Fibroblast of lung (primary cell): ENCODE measurements around the gene SORCS2.

Source experiments
- EZH2 ChIP-seq: IDR thresholded peaks from 2 replicates; pipeline ENCODE4 v1.5.1; 2012; ENCODE audit warnings: low read length, control low read depth, mild to moderate bottlenecking; ENCODE audit errors: missing control alignments
- TF ChIP-seq, protein P1 (sequence below), 2 donors: IDR thresholded peaks in 1 of 2; conservative IDR thresholded peaks in 1 of 2; 1 replicate in 1 of 2; 2 replicates in 1 of 2; pipeline ENCODE4 v1.5.1; 2011 to 2012; ENCODE audit warnings: low read length in 2 of 2, control low read depth in 1 of 2, inconsistent platforms in 1 of 2, low read depth in 1 of 2, mild to moderate bottlenecking in 1 of 2

DNA sequence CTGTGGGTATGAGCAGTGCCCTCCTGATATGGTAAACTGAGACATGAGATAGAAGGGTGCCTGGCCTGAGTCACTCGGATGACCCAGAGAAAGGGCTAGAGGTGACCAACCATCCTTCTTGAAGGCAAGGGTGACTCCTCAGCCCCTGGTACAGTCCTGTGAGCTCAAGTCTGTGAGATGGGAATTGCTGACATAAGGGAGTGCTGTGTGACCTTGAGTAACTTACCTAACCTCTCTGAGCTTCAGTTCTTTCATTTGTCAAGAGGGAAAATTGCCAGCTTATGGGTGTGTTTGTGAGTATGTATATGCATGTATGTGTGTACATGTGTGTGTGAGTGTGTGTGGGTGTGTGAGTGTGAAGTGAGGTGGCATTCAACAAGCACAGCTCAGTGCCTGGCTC, 452.8 kb downstream of the SORCS2 start:
- TF ChIP-seq, protein P1, sequence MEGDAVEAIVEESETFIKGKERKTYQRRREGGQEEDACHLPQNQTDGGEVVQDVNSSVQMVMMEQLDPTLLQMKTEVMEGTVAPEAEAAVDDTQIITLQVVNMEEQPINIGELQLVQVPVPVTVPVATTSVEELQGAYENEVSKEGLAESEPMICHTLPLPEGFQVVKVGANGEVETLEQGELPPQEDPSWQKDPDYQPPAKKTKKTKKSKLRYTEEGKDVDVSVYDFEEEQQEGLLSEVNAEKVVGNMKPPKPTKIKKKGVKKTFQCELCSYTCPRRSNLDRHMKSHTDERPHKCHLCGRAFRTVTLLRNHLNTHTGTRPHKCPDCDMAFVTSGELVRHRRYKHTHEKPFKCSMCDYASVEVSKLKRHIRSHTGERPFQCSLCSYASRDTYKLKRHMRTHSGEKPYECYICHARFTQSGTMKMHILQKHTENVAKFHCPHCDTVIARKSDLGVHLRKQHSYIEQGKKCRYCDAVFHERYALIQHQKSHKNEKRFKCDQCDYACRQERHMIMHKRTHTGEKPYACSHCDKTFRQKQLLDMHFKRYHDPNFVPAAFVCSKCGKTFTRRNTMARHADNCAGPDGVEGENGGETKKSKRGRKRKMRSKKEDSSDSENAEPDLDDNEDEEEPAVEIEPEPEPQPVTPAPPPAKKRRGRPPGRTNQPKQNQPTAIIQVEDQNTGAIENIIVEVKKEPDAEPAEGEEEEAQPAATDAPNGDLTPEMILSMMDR (conservative IDR thresholded peaks at IDR 0.05 in 1 of 2, IDR thresholded peaks at IDR 0.05 in 1 of 2; ENCODE audit: low read depth in 1 of 2, low read length in 2 of 2), result no peak
- no peak for TF ChIP-seq EZH2
